Muscle layer of colon (tissue), 2 donors: ENCODE results near the gene TSPAN15.

ENCODE experiments used
- H3K27ac ChIP-seq: one replicate; pipeline ENCODE4 v1.7.0; 2013; ENCODE audit warnings: low read depth, mild to moderate bottlenecking, low read length, moderate library complexity
- H3K27me3 ChIP-seq, 2 donors: one replicate each; pipeline ENCODE4 v1.7.0; 2013; ENCODE audit warnings: low read length in 2 of 2, mild to moderate bottlenecking in 2 of 2; ENCODE audit not compliant: insufficient read depth in 2 of 2, control insufficient read depth in 1 of 2
- H3K36me3 ChIP-seq: one replicate; pipeline ENCODE4 v1.7.0; 2013; ENCODE audit warnings: mild to moderate bottlenecking, low read length; ENCODE audit not compliant: insufficient read depth
- H3K4me1 ChIP-seq: one replicate; pipeline ENCODE4 v1.7.0; 2013; ENCODE audit warnings: mild to moderate bottlenecking, low read length; ENCODE audit not compliant: insufficient read depth
- H3K4me3 ChIP-seq, 2 donors: one replicate each; pipeline ENCODE4 v1.7.0; 2013; ENCODE audit warnings: low read length in 2 of 2, low read depth in 1 of 2, mild to moderate bottlenecking in 1 of 2, moderate library complexity in 1 of 2
- H3K9ac ChIP-seq: one replicate; pipeline ENCODE4 v1.7.0; 2013; ENCODE audit warnings: low read length
- H3K9me3 ChIP-seq: one replicate; pipeline ENCODE4 v1.7.0; 2013; ENCODE audit warnings: mild to moderate bottlenecking, low read length
- donor health status: abdominal sarcoma.
- donor health status: Adenocarcinoma of cecum.

Gene TSPAN15

GRCh38 chr10:69470463-69471384 lies 19.5 kb downstream of the TSPAN15 start:
- Histone ChIP-seq H3K27ac (peak overlapping the region; percentile 1), H3K4me3 (no peak overlapping the region), H3K36me3 (no peaks in the 10 kb centered on the region), H3K9me3 (no peaks in the 10 kb centered on the region), H3K9ac (no peak overlapping the region), H3K27me3 (no peaks in the 10 kb centered on the region), H3K4me1 (peaks cover 53% of the 10 kb centered on the region)

- H3K4me1 ChIP-seq, result peaks cover 52% of the 10 kb centered on the region
Observed at GRCh38 chr10:69472142-69472541, 20.9 kb downstream of the TSPAN15 start.

GRCh38 chr10:69472544-69472943 lies 21.3 kb downstream of the TSPAN15 start:
- no peak overlapping the region for H3K4me3 ChIP-seq
- no peaks in the 10 kb centered on the region for H3K36me3 ChIP-seq
- H3K27me3 ChIP-seq, result no peaks in the 10 kb centered on the region
- H3K9me3 ChIP-seq, result no peaks in the 10 kb centered on the region
- H3K27ac ChIP-seq, result peak overlapping the region; percentile 95
- H3K4me1 ChIP-seq, result peaks cover 56% of the 10 kb centered on the region
- H3K9ac ChIP-seq, result no peak overlapping the region

More at GRCh38 chr10:69472142-69472541, 20.9 kb downstream of the TSPAN15 start:
- H3K27ac ChIP-seq, result peak overlapping the region; percentile 95
- no peaks in the 10 kb centered on the region for H3K27me3 ChIP-seq
- no peaks in the 10 kb centered on the region for H3K36me3 ChIP-seq
- H3K4me3 ChIP-seq, result no peak overlapping the region
- H3K9me3 ChIP-seq, result no peaks in the 10 kb centered on the region
- H3K9ac ChIP-seq, result no peak overlapping the region

- H3K4me3 ChIP-seq, result peak overlapping the region in 1 of 2 donors; percentile 10
- H3K9ac ChIP-seq, result no peak overlapping the region
- peak overlapping the region; percentile 95 for H3K27ac ChIP-seq
- no peaks in the 10 kb centered on the region for H3K27me3 ChIP-seq
- peaks cover 65% of the 10 kb centered on the region for H3K4me1 ChIP-seq
- no peaks in the 10 kb centered on the region for H3K36me3 ChIP-seq
- no peaks in the 10 kb centered on the region for H3K9me3 ChIP-seq
Observed at GRCh38 chr10:69473304-69473990, 22.2 kb downstream of the TSPAN15 start.

- Histone ChIP-seq H3K27me3 (no peaks in the 10 kb centered on the region), H3K9ac (peak overlapping the region; percentile 58), H3K36me3 (no peaks in the 10 kb centered on the region), H3K27ac (peak overlapping the region; percentile 95), H3K4me1 (peaks cover 80% of the 10 kb centered on the region), H3K9me3 (no peaks in the 10 kb centered on the region), H3K4me3 (peak overlapping the region in 1 of 2 donors; percentile 23)
Observed at GRCh38 chr10:69474742-69475432, 23.6 kb downstream of the TSPAN15 start.

- Histone ChIP-seq H3K4me1 (peaks cover 85% of the 10 kb centered on the region), H3K4me3 (peak overlapping the region in 1 of 2 donors; percentile 5), H3K36me3 (no peaks in the 10 kb centered on the region), H3K9me3 (no peaks in the 10 kb centered on the region), H3K9ac (no peak overlapping the region), H3K27ac (peak overlapping the region; percentile 95), H3K27me3 (no peaks in the 10 kb centered on the region)
Observed at GRCh38 chr10:69475433-69475830, 24.2 kb downstream of the TSPAN15 start.

GRCh38 chr10:69477968-69478597 lies 26.8 kb downstream of the TSPAN15 start:
- H3K27ac ChIP-seq, result peak overlapping the region; percentile 95
- peaks cover 96% of the 10 kb centered on the region for H3K4me1 ChIP-seq
- no peaks in the 10 kb centered on the region for H3K9me3 ChIP-seq
- no peak overlapping the region for H3K4me3 ChIP-seq
- no peaks in the 10 kb centered on the region for H3K36me3 ChIP-seq
- peak overlapping the region; percentile 5 for H3K9ac ChIP-seq
- H3K27me3 ChIP-seq, result no peaks in the 10 kb centered on the region

- Histone ChIP-seq H3K4me1 (peaks cover 95% of the 10 kb centered on the region), H3K36me3 (peaks cover under 1% of the 10 kb centered on the region), H3K27ac (peak overlapping the region; percentile 95), H3K27me3 (no peaks in the 10 kb centered on the region), H3K9me3 (no peaks in the 10 kb centered on the region), H3K4me3 (peak overlapping the region in 1 of 2 donors; percentile 36), H3K9ac (peak overlapping the region; percentile 40)
Observed at GRCh38 chr10:69479240-69480067, 28.2 kb downstream of the TSPAN15 start.

- no peak overlapping the region for H3K4me3 ChIP-seq
- H3K27ac ChIP-seq, result peak overlapping the region; percentile 95
- H3K36me3 ChIP-seq, result peaks cover 6% of the 10 kb centered on the region
- no peaks in the 10 kb centered on the region for H3K9me3 ChIP-seq
- H3K9ac ChIP-seq, result peak overlapping the region; percentile 40
- H3K4me1 ChIP-seq, result peaks cover 95% of the 10 kb centered on the region
- H3K27me3 ChIP-seq, result no peaks in the 10 kb centered on the region
Observed at GRCh38 chr10:69480068-69480412, 28.8 kb downstream of the TSPAN15 start.

- H3K27me3 ChIP-seq, result no peaks in the 10 kb centered on the region
- H3K27ac ChIP-seq, result peak overlapping the region; percentile 95
- no peaks in the 10 kb centered on the region for H3K9me3 ChIP-seq
- peaks cover 97% of the 10 kb centered on the region for H3K4me1 ChIP-seq
- peak overlapping the region; percentile 40 for H3K9ac ChIP-seq
- H3K4me3 ChIP-seq, result no peak overlapping the region
- H3K36me3 ChIP-seq, result peaks cover 8% of the 10 kb centered on the region
Observed at GRCh38 chr10:69481305-69481704, 30.0 kb downstream of the TSPAN15 start.
